Measurements from ENCODE around the gene AUTS2.

GRCh38 chr7:70785427-70785826 is 1187.2 kb downstream of the AUTS2 start:
- no peak for TF ChIP-seq POLR2AphosphoS5 (IDR thresholded peaks at IDR 0.05; ENCODE audit: low read depth, low read length)
- TF ChIP-seq CBX5 (IDR thresholded peaks at IDR 0.05; ENCODE audit: low read depth, low read length): no peak
- no peak for TF ChIP-seq POLR2A (IDR thresholded peaks at IDR 0.05; ENCODE audit: control extremely low read depth in 1 of 2, low read depth in 2 of 2, low read length in 2 of 2)
- no peak for TF ChIP-seq CREB1 (IDR thresholded peaks at IDR 0.05)
- no peak for TF ChIP-seq GABPA (IDR thresholded peaks at IDR 0.05; ENCODE audit: borderline replicate concordance, insufficient read depth, low read length)
